H9 (cell line): ENCODE measurements around the gene SMTN. TPM values are rescaled to one million over a fixed set of nuclear protein-coding genes. Genes with fewer than 3 reads are reported as not detected.

Experiments
- DNase-seq: peaks from one replicate; pipeline ENCODE4 v3.0.0-alpha.2; 2017
- H2AFZ ChIP-seq: one replicate; pipeline ENCODE4 v1.6.1; 2013; ENCODE audit warnings: mild to moderate bottlenecking, low read length, control low read depth, moderate library complexity
- H2AK5ac ChIP-seq: 2 replicates; pipeline ENCODE4 v1.6.1; 2013; ENCODE audit warnings: low read length, control low read depth, mixed read lengths; ENCODE audit not compliant: insufficient read length
- H2BK120ac ChIP-seq: one replicate; pipeline ENCODE4 v1.6.1; 2013; ENCODE audit warnings: low read depth, mild to moderate bottlenecking, low read length, control low read depth, inconsistent platforms; ENCODE audit not compliant: poor library complexity, severe bottlenecking
- H2BK12ac ChIP-seq: 2 replicates; pipeline ENCODE4 v1.6.1; 2013; ENCODE audit warnings: low read length, control low read depth, mixed read lengths, low read depth; ENCODE audit not compliant: insufficient read length
- H2BK15ac ChIP-seq: 2 replicates; pipeline ENCODE4 v1.6.1; 2013; ENCODE audit warnings: low read depth, low read length, control low read depth
- H2BK20ac ChIP-seq: one replicate; pipeline ENCODE4 v1.6.1; 2013; ENCODE audit warnings: low read depth, mild to moderate bottlenecking, low read length, control low read depth, inconsistent platforms; ENCODE audit not compliant: poor library complexity, severe bottlenecking
- H2BK5ac ChIP-seq: 2 replicates; pipeline ENCODE4 v1.6.1; 2013; ENCODE audit warnings: low read length, control low read depth, mixed read lengths; ENCODE audit not compliant: insufficient read length
- H3K14ac ChIP-seq: 2 replicates; pipeline ENCODE4 v1.6.1; 2013; ENCODE audit warnings: low read length, control low read depth; ENCODE audit not compliant: insufficient read depth
- H3K18ac ChIP-seq: 2 replicates; pipeline ENCODE4 v1.6.1; 2013; ENCODE audit warnings: low read depth, mild to moderate bottlenecking, mixed read lengths, low read length, control low read depth; ENCODE audit not compliant: insufficient read length
- H3K23ac ChIP-seq: 2 replicates; pipeline ENCODE4 v1.6.1; 2013; ENCODE audit warnings: low read length, control low read depth, mixed read lengths, low read depth; ENCODE audit not compliant: insufficient read length
- H3K23me2 ChIP-seq: 2 replicates; pipeline ENCODE4 v1.6.1; 2013; ENCODE audit warnings: low read depth, mild to moderate bottlenecking, mixed read lengths, low read length, control low read depth; ENCODE audit not compliant: insufficient read length, poor library complexity, severe bottlenecking
- H3K27ac ChIP-seq: 2 replicates; pipeline ENCODE4 v1.5.1; 2013; ENCODE audit warnings: low read length, control low read depth, mixed read lengths, low read depth; ENCODE audit not compliant: insufficient read length
- H3K27me3 ChIP-seq: 2 replicates; pipeline ENCODE4 v1.6.1; 2013; ENCODE audit warnings: low read length, control low read depth, inconsistent platforms; ENCODE audit not compliant: insufficient read depth
- H3K4ac ChIP-seq: 2 replicates; pipeline ENCODE4 v1.6.1; 2013; ENCODE audit warnings: low read depth, mild to moderate bottlenecking, control low read depth, inconsistent platforms, low read length, moderate library complexity
- H3K4me1 ChIP-seq: 2 replicates; pipeline ENCODE4 v1.6.1; 2013; ENCODE audit warnings: low read length, control low read depth, inconsistent platforms; ENCODE audit not compliant: insufficient read depth
- H3K4me2 ChIP-seq: 2 replicates; pipeline ENCODE4 v1.6.1; 2013; ENCODE audit warnings: low read length, control low read depth, mixed read lengths; ENCODE audit not compliant: insufficient read length, insufficient read depth
- H3K56ac ChIP-seq: 2 replicates; pipeline ENCODE4 v1.6.1; 2013; ENCODE audit warnings: low read depth, mild to moderate bottlenecking, mixed read lengths, low read length, control low read depth; ENCODE audit not compliant: insufficient read length
- H3K79me1 ChIP-seq: 2 replicates; pipeline ENCODE4 v1.6.1; 2013; ENCODE audit warnings: low read depth, mild to moderate bottlenecking, moderate library complexity, low read length, control low read depth, inconsistent platforms; ENCODE audit not compliant: insufficient read depth, poor library complexity, severe bottlenecking
- H3K79me2 ChIP-seq: 2 replicates; pipeline ENCODE4 v1.6.1; 2013; ENCODE audit warnings: low read length, control low read depth, inconsistent platforms; ENCODE audit not compliant: insufficient read depth
- H3K9ac ChIP-seq: 2 replicates; pipeline ENCODE4 v1.6.1; 2013; ENCODE audit warnings: low read length, control low read depth, mixed read lengths; ENCODE audit not compliant: insufficient read length; ENCODE audit errors: extremely low read depth
- H3K9me3 ChIP-seq: one replicate; pipeline ENCODE4 v1.6.1; 2013; ENCODE audit warnings: low read depth, low read length, inconsistent platforms; ENCODE audit not compliant: control insufficient read depth
- H3T11ph ChIP-seq: one replicate; pipeline ENCODE4 v1.6.1; 2013; ENCODE audit warnings: mild to moderate bottlenecking, low read length, control low read depth, inconsistent platforms
- H4K20me1 ChIP-seq: one replicate; pipeline ENCODE4 v1.6.1; 2013; ENCODE audit not compliant: control insufficient read depth, insufficient read length, insufficient read depth
- H4K5ac ChIP-seq: 2 replicates; pipeline ENCODE4 v1.6.1; 2013; ENCODE audit warnings: low read depth, mild to moderate bottlenecking, mixed read lengths, low read length, control low read depth; ENCODE audit not compliant: insufficient read length
- H4K8ac ChIP-seq: replicated peaks from 2 replicates; pipeline ENCODE4 v1.6.1; 2013; ENCODE audit warnings: low read length, control low read depth, mixed read lengths, low read depth; ENCODE audit not compliant: insufficient read length
- H4K91ac ChIP-seq: 2 replicates; pipeline ENCODE4 v1.6.1; 2013; ENCODE audit warnings: low read depth, mild to moderate bottlenecking, moderate library complexity, mixed read lengths, low read length, control low read depth; ENCODE audit not compliant: insufficient read length
- H3K27ac Mint-ChIP-seq, 3 experiments: 2 replicates in 2 of 3; 3 replicates in 1 of 3; pipeline ENCODE4 v1.8.0; 2020 to 2021; ENCODE audit warnings: mixed read lengths in 3 of 3, mild to moderate bottlenecking in 1 of 3, moderate library complexity in 1 of 3
- H3K27me3 Mint-ChIP-seq: 2 replicates; pipeline ENCODE4 v1.8.0; 2021; ENCODE audit warnings: low read depth, mild to moderate bottlenecking, moderate library complexity, mixed read lengths
- H3K36me3 Mint-ChIP-seq, 3 experiments: 2 replicates in 2 of 3; 3 replicates in 1 of 3; pipeline ENCODE4 v1.8.0; 2020 to 2021; ENCODE audit warnings: low read depth in 3 of 3, mixed read lengths in 3 of 3; ENCODE audit not compliant: insufficient read depth in 1 of 3
- H3K4me1 Mint-ChIP-seq, 2 experiments: 2 replicates each; pipeline ENCODE4 v1.8.0; 2020; ENCODE audit warnings: mixed read lengths in 2 of 2
- H3K4me3 Mint-ChIP-seq, 2 experiments: 2 replicates in 1 of 2; 3 replicates in 1 of 2; pipeline ENCODE4 v1.8.0; 2020 to 2021; ENCODE audit warnings: mild to moderate bottlenecking in 2 of 2, mixed read lengths in 2 of 2, moderate library complexity in 1 of 2
- H3K9me3 Mint-ChIP-seq, 2 experiments: 2 replicates in 1 of 2; 3 replicates in 1 of 2; pipeline ENCODE4 v1.8.0; 2020; ENCODE audit warnings: mild to moderate bottlenecking in 2 of 2, mixed read lengths in 2 of 2, moderate library complexity in 1 of 2
- CTCF ChIP-seq: fragments of 200-600 bp; sonication (generic); conservative IDR thresholded peaks from 3 replicates; pipeline ENCODE4 v1.8.0; 2021; ENCODE audit warnings: antibody characterized with exemption, mild to moderate bottlenecking
- WGBS: extraction: QIAGEN DNeasy Blood & Tissue Kit; methylation state at CpG from one replicate; pipeline ENCODE4 v1.1.7; 2013; ENCODE audit warnings: missing lambda C conversion rate, low lambda C conversion rate, mixed read lengths; ENCODE audit not compliant: insufficient read length; ENCODE audit errors: extremely low coverage; 5-methylcytosine and 5-hydroxymethylcytosine counted together
- total RNA-seq: library from RNA; stranded (reverse); gene quantifications from 2 replicates; pipeline ENCODE4 v1.2.1, GENCODE V29; 2021

SMTN gene
- total RNA-seq, 1 experiment from 2014 or later, result 23.4 TPM

GRCh38 chr22:31106731-31107177, 25.6 kb downstream of the SMTN start:
- H3K79me2 ChIP-seq, result no peaks in the 10 kb centered on the region
- Mint-ChIP-seq H3K9me3 (0 out of 5 replicates have a peak, but pooled peaks cover 0 to 2% of the 10 kb centered on the region in 2 experiments), H3K4me3 (peak overlapping the region; percentile 68 to 92), H3K27me3 (peaks cover 27% of the 10 kb centered on the region), H3K27ac (peak overlapping the region in 1 of 3 experiments; percentile 65; a peak in 1 of 7 replicates), H3K36me3 (peaks cover 0 to 1% (median 0%) of the 10 kb centered on the region in 3 experiments; a peak in 1 of 7 replicates), H3K4me1 (peaks cover 12 to 30% of the 10 kb centered on the region in 2 experiments)
- H2BK120ac ChIP-seq, result no peak overlapping the region
- no peaks in the 10 kb centered on the region for H4K20me1 ChIP-seq
- peak overlapping the region; percentile 34 for H3K9ac ChIP-seq
- H3K4me1 ChIP-seq, result no peaks in the 10 kb centered on the region
- WGBS, result no CpG with 5 or more reads among the region's 14 CpGs
- no peak overlapping the region for H3K27ac ChIP-seq
- H3K56ac ChIP-seq, result no peak overlapping the region
- H2BK15ac ChIP-seq, result no peak overlapping the region
- H3K14ac ChIP-seq, result peak overlapping the region; percentile 21; the same call in 1 of the 2 replicates
- H2BK20ac ChIP-seq, result no peak overlapping the region
- H4K91ac ChIP-seq, result no peak overlapping the region
- H3K4ac ChIP-seq, result no peak overlapping the region
- H3K79me1 ChIP-seq, result no peaks in the 10 kb centered on the region
- peak overlapping the region; percentile 70 for H3K4me2 ChIP-seq
- H3K9me3 ChIP-seq, result no peaks in the 10 kb centered on the region
- no peak overlapping the region for H2AK5ac ChIP-seq
- no peak overlapping the region for H4K5ac ChIP-seq
- no peak overlapping the region for H3K23ac ChIP-seq
- H4K8ac ChIP-seq, result no peak overlapping the region
- no peak for DNase-seq
- peaks cover 8% of the 10 kb centered on the region for H3K23me2 ChIP-seq
- H2BK5ac ChIP-seq, result no peak overlapping the region
- H3K27me3 ChIP-seq, result peaks cover 12% of the 10 kb centered on the region; the same call in 1 of the 2 replicates
- H3T11ph ChIP-seq, result no peak overlapping the region
- H2BK12ac ChIP-seq, result no peak overlapping the region
- H3K18ac ChIP-seq, result peak overlapping the region; percentile 18
- no peak overlapping the region for H2AFZ ChIP-seq
- no peak for TF ChIP-seq CTCF
